GM11168 (cell line): Measurements from ENCODE around the gene ACAA1.
"Not testable (repeated sequence)": the region's sequence is repeated elsewhere in the genome, so short reads cannot be mapped to it uniquely, and the experiment has no call there.

Experiments
- in situ Hi-C: fragments of 300-500 bp; cut with MboI; formaldehyde crosslinking; loops from one replicate; pipeline ENCODE4 v1.12.0; 2022; ENCODE audit warnings: low sequenced_read_pairs; ENCODE audit not compliant: unreplicated experiment

The ACAA1 gene

GRCh38 chr3:38136777-38137614 lies at the start of gene ACAA1:
TSS of gene ACAA1 (minus strand) at chr3:38137127. CDS start at chr3:38137035, 92 bp downstream.
- in situ Hi-C loops: loop anchor here (25.0 kb wide), 1 partner anchor 350 kb away; the partner anchor contains the start of gene EXOG

GRCh38 chr3:38177181-38177580 lies 40.3 kb upstream of the ACAA1 start:
- in situ Hi-C loops: no loop called here

- in situ Hi-C loops: no loop called here
Measured at GRCh38 chr3:38173834-38174418, 37.0 kb upstream of the ACAA1 start.

- in situ Hi-C loops: no loop called here
Measured at GRCh38 chr3:38171622-38172021, 34.7 kb upstream of the ACAA1 start.

- in situ Hi-C loops: no loop called here
Measured at GRCh38 chr3:38170722-38171121, 33.8 kb upstream of the ACAA1 start.

- in situ Hi-C loops: no loop called here
Measured at GRCh38 chr3:38169027-38169317, 32.0 kb upstream of the ACAA1 start.

- in situ Hi-C loops: no loop called here
Measured at GRCh38 chr3:38168151-38169026, 31.5 kb upstream of the ACAA1 start.

- in situ Hi-C loops: no loop called here
Measured at GRCh38 chr3:38167591-38167990, 30.7 kb upstream of the ACAA1 start.

GRCh38 chr3:38165722-38166387 lies 28.9 kb upstream of the ACAA1 start:
- in situ Hi-C loops: no loop called here

- in situ Hi-C loops: no loop called here
Measured at GRCh38 chr3:38164952-38165721, 28.2 kb upstream of the ACAA1 start, which contains the start of gene OXSR1. TSS of gene OXSR1 (plus strand) at chr3:38165537. CDS start at chr3:38165877, 340 bp downstream.

GRCh38 chr3:38164643-38164951 lies 27.7 kb upstream of the ACAA1 start:
- in situ Hi-C loops: no loop called here

GRCh38 chr3:38163841-38164642 lies 27.1 kb upstream of the ACAA1 start:
- in situ Hi-C loops: no loop called here

- in situ Hi-C loops: no loop called here
Measured at GRCh38 chr3:38163117-38163840, 26.4 kb upstream of the ACAA1 start.

- in situ Hi-C loops: not testable (repeated sequence)
Measured at GRCh38 chr3:38160704-38161103, 23.8 kb upstream of the ACAA1 start.

GRCh38 chr3:38158472-38158871 lies 21.5 kb upstream of the ACAA1 start:
- in situ Hi-C loops: no loop called here

- in situ Hi-C loops: no loop called here
Measured at GRCh38 chr3:38157595-38157994, 20.7 kb upstream of the ACAA1 start.

GRCh38 chr3:38157117-38157516 lies 20.2 kb upstream of the ACAA1 start:
- in situ Hi-C loops: no loop called here

GRCh38 chr3:38155825-38156224 lies 18.9 kb upstream of the ACAA1 start:
- in situ Hi-C loops: no loop called here
